Esophagus muscularis mucosa (tissue), 4 donors: ENCODE measurements around the gene AURKA. TPM values are rescaled to one million over a fixed set of nuclear protein-coding genes. Genes with fewer than 3 reads are reported as not detected.

Experiments
- DNase-seq: peaks from one replicate; pipeline ENCODE4 v3.0.0-alpha.2; 2017; ENCODE audit errors: extremely low spot score
- H3K27ac ChIP-seq, 4 donors: fragments of 200-600 bp; sonication (generic); replicated peaks in 1 of 4; 1 replicate in 3 of 4; 2 replicates in 1 of 4; pipeline ENCODE4 v1.5.1; 2016 to 2019; ENCODE audit warnings: mild to moderate bottlenecking in 1 of 4
- H3K27me3 ChIP-seq, 4 donors: fragments of 200-600 bp; sonication (generic); one replicate each; pipeline versions ENCODE4 v1.5.1 to v1.6.0; 2016 to 2019
- H3K36me3 ChIP-seq, 4 donors: fragments of 200-600 bp; sonication (generic); one replicate each; pipeline ENCODE4 v1.5.1; 2016 to 2019
- H3K4me1 ChIP-seq, 4 donors: fragments of 200-600 bp; sonication (generic); one replicate each; pipeline ENCODE4 v1.5.1; 2016 to 2019
- H3K4me3 ChIP-seq, 4 donors: fragments of 200-600 bp; sonication (generic); 1 replicate in 2 of 4; 2 replicates in 2 of 4; pipeline ENCODE4 v1.5.1; 2016 to 2019; ENCODE audit warnings: mild to moderate bottlenecking in 4 of 4, moderate library complexity in 1 of 4
- H3K9me3 ChIP-seq, 4 donors: fragments of 200-600 bp; sonication (generic); 1 replicate in 3 of 4; 2 replicates in 1 of 4; pipeline ENCODE4 v1.5.1; 2016 to 2019
- CTCF ChIP-seq, 3 experiments: fragments of 200-600 bp in 2 of 3; fragments of 450-650 bp in 1 of 3; sonication (generic) in 2 of 3; IDR thresholded peaks; one replicate each; pipeline ENCODE4 v1.5.1; 2017 to 2019; ENCODE audit warnings: antibody characterized with exemption in 3 of 3, mild to moderate bottlenecking in 2 of 3, moderate library complexity in 1 of 3
- EP300 ChIP-seq: sonication (generic); formaldehyde crosslinking; IDR thresholded peaks from one replicate; pipeline ENCODE4 v1.6.1; 2017; ENCODE audit warnings: antibody characterized with exemption
- POLR2A ChIP-seq: fragments of 450-650 bp; IDR thresholded peaks from one replicate; pipeline ENCODE4 v1.6.1; 2017; ENCODE audit warnings: antibody characterized with exemption, moderate library complexity, mild to moderate bottlenecking, low read depth
- POLR2AphosphoS5 ChIP-seq, 2 donors: sonication (generic); formaldehyde crosslinking; IDR thresholded peaks; one replicate each; pipeline ENCODE4 v1.6.1; 2017; ENCODE audit warnings: antibody characterized with exemption in 2 of 2
- WGBS: methylation state at CpG from one replicate; pipeline ENCODE4 v1.1.5; 2018; 5-methylcytosine and 5-hydroxymethylcytosine counted together
- intact Hi-C: fragments of 100-400 bp; cut with DNase I; formaldehyde crosslinking; loops from one replicate; pipeline ENCODE4 v1.15.1; 2023
- total RNA-seq, 4 donors: library from RNA; depleted of rRNA; stranded (reverse); fragments of >200 nt; gene quantifications; one replicate each; pipeline versions ENCODE4 v1.1.0 to v1.2.1, GENCODE V29; 2016

AURKA gene
- total RNA-seq, 4 donors from 2014 or later = 0.66 to 2.1 (median 1.4) TPM

GRCh38 chr20:56328861-56329260, 63.2 kb downstream of the AURKA start:
- H3K4me1 ChIP-seq = no peaks in the 10 kb centered on the region
- H3K27ac ChIP-seq = no peak overlapping the region
- DNase-seq = no peak
- no peak for TF ChIP-seq EP300
- TF ChIP-seq POLR2AphosphoS5 (IDR thresholded peaks at IDR 0.05) = no peak
- TF ChIP-seq CTCF (IDR thresholded peaks at IDR 0.05) = no peak
- TF ChIP-seq POLR2A = no peak
- WGBS = 41% methylated on average over 5 of the region's 5 CpGs
- no peaks in the 10 kb centered on the region for H3K36me3 ChIP-seq
- no peak overlapping the region for H3K4me3 ChIP-seq
- peaks cover 0 to 26% (median 0%) of the 10 kb centered on the region in 4 donors for H3K27me3 ChIP-seq
- H3K9me3 ChIP-seq = no peaks in the 10 kb centered on the region
- intact Hi-C loops = no loop called here

GRCh38 chr20:56324806-56325205, 67.2 kb downstream of the AURKA start:
- Histone ChIP-seq H3K36me3 (no peaks in the 10 kb centered on the region), H3K27ac (no peak overlapping the region), H3K9me3 (no peaks in the 10 kb centered on the region), H3K27me3 (peaks cover 0 to 12% (median 0%) of the 10 kb centered on the region in 4 donors), H3K4me1 (no peaks in the 10 kb centered on the region), H3K4me3 (no peak overlapping the region)
- no peak for DNase-seq
- no peak for TF ChIP-seq POLR2A
- no peak for TF ChIP-seq EP300
- no peak for TF ChIP-seq POLR2AphosphoS5 (IDR thresholded peaks at IDR 0.05)
- TF ChIP-seq CTCF (IDR thresholded peaks at IDR 0.05) = no peak
- intact Hi-C loops = no loop called here

- 69% methylated on average over 6 of the region's 6 CpGs for WGBS
- Histone ChIP-seq H3K9me3 (no peaks in the 10 kb centered on the region), H3K27me3 (peaks cover 0 to 8% (median 0%) of the 10 kb centered on the region in 4 donors), H3K27ac (no peak overlapping the region), H3K4me3 (no peak overlapping the region), H3K4me1 (no peaks in the 10 kb centered on the region), H3K36me3 (no peaks in the 10 kb centered on the region)
- intact Hi-C loops = no loop called here
- TF ChIP-seq POLR2AphosphoS5 (IDR thresholded peaks at IDR 0.05) = no peak
- no peak for TF ChIP-seq EP300
- DNase-seq = no peak
Measured at GRCh38 chr20:56323656-56324055, 68.4 kb downstream of the AURKA start.

GRCh38 chr20:56323206-56323605, 68.8 kb downstream of the AURKA start:
- 46% methylated on average over 2 of the region's 2 CpGs for WGBS
- H3K27ac ChIP-seq = no peak overlapping the region
- peaks cover 0 to 8% (median 0%) of the 10 kb centered on the region in 4 donors for H3K27me3 ChIP-seq
- intact Hi-C loops = no loop called here
- no peak for TF ChIP-seq POLR2AphosphoS5 (IDR thresholded peaks at IDR 0.05)
- no peak for TF ChIP-seq CTCF (IDR thresholded peaks at IDR 0.05)
- TF ChIP-seq POLR2A = no peak
- TF ChIP-seq EP300 = no peak
- H3K4me1 ChIP-seq = no peaks in the 10 kb centered on the region
- no peaks in the 10 kb centered on the region for H3K36me3 ChIP-seq
- DNase-seq = no peak
- no peak overlapping the region for H3K4me3 ChIP-seq
- H3K9me3 ChIP-seq = no peaks in the 10 kb centered on the region

- WGBS = 26% methylated on average over 4 of the region's 4 CpGs
- Histone ChIP-seq H3K4me3 (no peak overlapping the region), H3K27me3 (peaks cover 0 to 8% (median 0%) of the 10 kb centered on the region in 4 donors), H3K27ac (no peak overlapping the region), H3K4me1 (no peaks in the 10 kb centered on the region), H3K36me3 (no peaks in the 10 kb centered on the region), H3K9me3 (no peaks in the 10 kb centered on the region)
- TF ChIP-seq POLR2AphosphoS5 (IDR thresholded peaks at IDR 0.05) = no peak
- no peak for TF ChIP-seq POLR2A
- no peak for TF ChIP-seq CTCF (IDR thresholded peaks at IDR 0.05)
- no peak for TF ChIP-seq EP300
- intact Hi-C loops = no loop called here
- DNase-seq = no peak
Measured at GRCh38 chr20:56322681-56323080, 69.3 kb downstream of the AURKA start.

Other genes starting within 250 kb of the AURKA start
- gene MC3R, start 143.5 kb downstream of the AURKA start, total RNA-seq = not detected
- gene FAM210B, start 33.2 kb downstream of the AURKA start, total RNA-seq = 10 to 100 TPM; 48.2 to 75.0 (median 54.5) TPM
- 10 to 100 TPM; 16.2 to 22.9 (median 20.7) TPM for gene CSTF1, start 430 bp upstream of the AURKA start, total RNA-seq
- gene CASS4, start 20.0 kb upstream of the AURKA start, total RNA-seq = 1 to 10 TPM; 3.1 to 8.1 (median 5.4) TPM
- 10 to 100 TPM; 71.0 to 93.3 (median 78.5) TPM for gene RTF2, start 76.4 kb upstream of the AURKA start, total RNA-seq
- gene FAM209A, start 132.5 kb upstream of the AURKA start, total RNA-seq = under 1 TPM in 1 of 4 donors, not detected in 3; 0.50 TPM
- under 1 TPM in 1 of 4 donors, not detected in 3; 0.52 TPM for gene FAM209B, start 141.0 kb upstream of the AURKA start, total RNA-seq
- gene TFAP2C, start 237.1 kb upstream of the AURKA start, total RNA-seq = 1 to 10 TPM; 1.9 to 3.4 (median 2.4) TPM